ENCODE data around the gene SEPTIN12. TPM values are rescaled to one million over a fixed set of nuclear protein-coding genes. Genes with fewer than 3 reads are reported as not detected.

Gene SEPTIN12
- polyA plus RNA-seq, 3 donors = 0.32 to 6.1 TPM; not detected in 1

GRCh38 chr16:4803898-4804762, 16.0 kb upstream of the SEPTIN12 start:
- no peak for DNase-seq (ENCODE audit: extremely low read depth in 1 of 11, low read depth in 9 of 11, low spot score in 4 of 11)

GRCh38 chr16:4803401-4803844, 15.3 kb upstream of the SEPTIN12 start:
- no peak for DNase-seq (ENCODE audit: extremely low read depth in 1 of 11, low read depth in 9 of 11, low spot score in 4 of 11)

GRCh38 chr16:4802659-4803287, 14.6 kb upstream of the SEPTIN12 start:
- peak; percentile 38 to 89 (median 85) for DNase-seq (ENCODE audit: extremely low read depth in 1 of 11, low read depth in 9 of 11, low spot score in 4 of 11)

GRCh38 chr16:4801962-4802658, 14.0 kb upstream of the SEPTIN12 start, which contains the start of gene ROGDI:
Gene ROGDI (minus strand): TSS chr16:4802633. CDS start chr16:4802571, 62 bp downstream.
- DNase-seq (ENCODE audit: extremely low read depth in 1 of 11, low read depth in 9 of 11, low spot score in 4 of 11) = peak in 10 of 11 donors; percentile 19 to 74 (median 62)

- no peak for DNase-seq (ENCODE audit: extremely low read depth in 1 of 11, low read depth in 9 of 11, low spot score in 4 of 11)
These were observed 13.2 kb upstream of the SEPTIN12 start for GRCh38 chr16:4801051-4801961.

GRCh38 chr16:4800290-4801041, 12.3 kb upstream of the SEPTIN12 start:
- DNase-seq (ENCODE audit: extremely low read depth in 1 of 11, low read depth in 9 of 11, low spot score in 4 of 11) = no peak

- DNase-seq (ENCODE audit: extremely low read depth in 1 of 11, low read depth in 9 of 11, low spot score in 4 of 11) = no peak
These were observed 11.2 kb upstream of the SEPTIN12 start for GRCh38 chr16:4799171-4799855.

GRCh38 chr16:4798456-4798855, 10.3 kb upstream of the SEPTIN12 start:
- no peak for DNase-seq (ENCODE audit: extremely low read depth in 1 of 11, low read depth in 9 of 11, low spot score in 4 of 11)

GRCh38 chr16:4797805-4798252, 9.7 kb upstream of the SEPTIN12 start:
- DNase-seq (ENCODE audit: extremely low read depth in 1 of 11, low read depth in 9 of 11, low spot score in 4 of 11) = no peak

GRCh38 chr16:4796982-4797804, 9.0 kb upstream of the SEPTIN12 start:
- DNase-seq (ENCODE audit: extremely low read depth in 1 of 11, low read depth in 9 of 11, low spot score in 4 of 11) = no peak

GRCh38 chr16:4795828-4796572, 7.9 kb upstream of the SEPTIN12 start:
- no peak for DNase-seq (ENCODE audit: extremely low read depth in 1 of 11, low read depth in 9 of 11, low spot score in 4 of 11)

- DNase-seq (ENCODE audit: extremely low read depth in 1 of 11, low read depth in 9 of 11, low spot score in 4 of 11) = no peak
These were observed 7.2 kb upstream of the SEPTIN12 start, which contains the start of gene SMIM22 for GRCh38 chr16:4795181-4795827. Gene SMIM22 (plus strand): TSS chr16:4795369. CDS start chr16:4795735, 366 bp downstream.

GRCh38 chr16:4792951-4793513, 4.9 kb upstream of the SEPTIN12 start:
- DNase-seq (ENCODE audit: extremely low read depth in 1 of 11, low read depth in 9 of 11, low spot score in 4 of 11) = no peak

- no peak for DNase-seq (ENCODE audit: extremely low read depth in 1 of 11, low read depth in 9 of 11, low spot score in 4 of 11)
These were observed 2.7 kb upstream of the SEPTIN12 start for GRCh38 chr16:4790871-4791270.

- no peak for DNase-seq (ENCODE audit: extremely low read depth in 1 of 11, low read depth in 9 of 11, low spot score in 4 of 11)
These were observed 2.1 kb upstream of the SEPTIN12 start for GRCh38 chr16:4790261-4790660.
